ENCODE measurements around the gene ARHGEF12.

- TF ChIP-seq, protein P1, sequence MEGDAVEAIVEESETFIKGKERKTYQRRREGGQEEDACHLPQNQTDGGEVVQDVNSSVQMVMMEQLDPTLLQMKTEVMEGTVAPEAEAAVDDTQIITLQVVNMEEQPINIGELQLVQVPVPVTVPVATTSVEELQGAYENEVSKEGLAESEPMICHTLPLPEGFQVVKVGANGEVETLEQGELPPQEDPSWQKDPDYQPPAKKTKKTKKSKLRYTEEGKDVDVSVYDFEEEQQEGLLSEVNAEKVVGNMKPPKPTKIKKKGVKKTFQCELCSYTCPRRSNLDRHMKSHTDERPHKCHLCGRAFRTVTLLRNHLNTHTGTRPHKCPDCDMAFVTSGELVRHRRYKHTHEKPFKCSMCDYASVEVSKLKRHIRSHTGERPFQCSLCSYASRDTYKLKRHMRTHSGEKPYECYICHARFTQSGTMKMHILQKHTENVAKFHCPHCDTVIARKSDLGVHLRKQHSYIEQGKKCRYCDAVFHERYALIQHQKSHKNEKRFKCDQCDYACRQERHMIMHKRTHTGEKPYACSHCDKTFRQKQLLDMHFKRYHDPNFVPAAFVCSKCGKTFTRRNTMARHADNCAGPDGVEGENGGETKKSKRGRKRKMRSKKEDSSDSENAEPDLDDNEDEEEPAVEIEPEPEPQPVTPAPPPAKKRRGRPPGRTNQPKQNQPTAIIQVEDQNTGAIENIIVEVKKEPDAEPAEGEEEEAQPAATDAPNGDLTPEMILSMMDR (IDR thresholded peaks at IDR 0.05), result no peak
- no peak for TF ChIP-seq POLR2A (IDR thresholded peaks at IDR 0.05)
Observed at GRCh38 chr11:120400564-120401364, 64.6 kb downstream of the ARHGEF12 start.
